HG02759 (cell line): ENCODE data around the gene ZNF562.

Source experiments
- ATAC-seq: cut with Tn5 transposase; IDR thresholded peaks from one replicate; pipeline ENCODE4 v1.9.1; 2021; ENCODE audit warnings: mild to moderate bottlenecking, moderate library complexity; ENCODE audit not compliant: unreplicated experiment

ZNF562 gene

DNA sequence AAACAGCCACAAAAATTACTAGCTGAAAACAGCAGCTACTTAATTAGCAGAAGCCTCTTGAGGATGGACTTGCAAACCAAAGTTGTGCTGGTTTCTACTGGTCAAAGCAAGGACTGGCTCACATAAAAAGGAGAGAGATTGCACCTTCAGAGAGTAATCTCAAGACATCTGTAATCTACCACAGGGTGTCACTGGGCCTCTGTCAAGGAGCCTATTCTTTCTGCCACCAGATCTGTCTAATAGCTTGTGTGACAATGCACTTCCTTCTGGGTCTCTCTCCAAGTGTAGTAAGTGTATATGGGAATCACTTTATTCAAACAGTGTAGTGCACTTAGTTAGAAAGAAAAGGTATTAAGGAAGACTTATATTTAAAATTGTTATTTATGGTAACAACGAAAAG is 29.4 kb downstream of the ZNF562 start:
- ATAC-seq: no peak

DNA sequence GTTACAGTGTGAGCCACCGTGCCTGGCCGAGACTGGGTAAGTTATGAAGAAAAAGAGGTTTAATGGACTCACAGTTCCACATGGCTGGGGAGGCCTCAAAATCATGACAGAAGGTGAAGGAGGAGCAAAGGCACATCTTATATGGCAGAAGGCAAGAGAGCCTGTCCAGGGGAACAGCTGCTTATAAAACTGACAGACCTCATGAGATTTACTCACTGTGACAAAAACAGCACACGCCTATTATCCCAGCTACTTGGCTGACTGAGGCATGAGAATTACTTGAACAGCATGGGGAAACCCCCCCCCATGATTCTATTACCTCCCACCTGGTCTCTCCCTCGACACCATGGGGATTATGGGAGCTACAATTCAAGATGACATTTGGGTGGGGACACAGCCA is 30.4 kb downstream of the ZNF562 start:
- no peak for ATAC-seq

DNA sequence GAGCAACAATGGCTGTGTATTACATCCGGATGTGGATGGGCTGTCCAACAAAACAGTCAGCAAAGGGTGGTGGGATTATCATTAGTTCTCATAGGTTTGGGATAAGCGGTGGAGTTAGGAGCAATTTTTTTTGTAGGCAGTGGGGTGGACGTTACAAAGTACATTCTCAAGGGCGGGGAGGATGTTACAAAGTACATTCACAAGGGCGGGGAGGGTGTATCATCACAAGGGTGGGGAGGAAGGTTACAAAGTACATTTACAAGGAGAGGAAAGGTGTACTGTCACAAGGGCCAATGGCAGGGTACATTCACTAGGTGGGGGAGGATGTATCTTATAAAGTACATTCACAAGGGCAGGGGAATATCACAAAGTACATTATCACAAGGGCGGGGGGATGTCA is 33.1 kb downstream of the ZNF562 start:
- no peak for ATAC-seq

DNA sequence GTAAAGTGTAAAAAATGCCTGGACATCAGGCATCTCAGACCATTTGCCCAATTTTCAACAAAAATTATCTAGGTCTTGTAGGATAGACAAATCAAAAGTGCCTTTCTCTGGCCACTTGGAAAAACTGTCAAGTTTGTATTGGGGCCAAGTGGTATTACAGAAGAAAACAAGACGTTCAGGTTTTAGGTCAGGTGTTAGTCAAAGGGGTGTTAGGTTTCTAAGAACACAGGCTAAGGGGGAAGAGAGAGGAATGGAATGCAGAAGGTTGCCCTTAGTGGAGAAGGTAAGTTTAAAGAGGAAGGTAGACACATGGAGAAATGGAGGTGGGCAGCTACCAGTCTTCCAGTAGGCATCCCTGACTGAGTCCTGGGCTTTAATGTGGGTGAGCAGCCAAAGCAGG is 33.9 kb downstream of the ZNF562 start:
- ATAC-seq: no peak

DNA sequence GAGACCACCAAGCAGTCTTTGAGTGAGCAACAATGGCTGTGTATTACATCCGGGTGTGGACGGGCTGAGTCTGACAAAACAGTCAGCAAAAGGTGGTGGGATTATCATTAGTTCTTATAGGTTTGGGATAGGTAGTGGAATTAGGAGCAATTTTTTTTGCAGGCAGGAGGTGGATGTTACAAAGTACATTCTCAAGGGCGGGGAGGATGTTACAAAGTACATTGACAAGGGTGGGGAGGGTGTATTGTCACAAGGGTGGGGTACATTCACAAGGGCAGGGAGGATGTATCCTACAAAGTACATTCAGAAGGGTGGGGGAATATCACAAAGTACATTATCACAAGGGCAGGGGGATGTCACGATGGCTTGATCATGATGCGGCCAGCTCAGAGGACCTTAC is 38.9 kb downstream of the ZNF562 start:
- no peak for ATAC-seq

DNA sequence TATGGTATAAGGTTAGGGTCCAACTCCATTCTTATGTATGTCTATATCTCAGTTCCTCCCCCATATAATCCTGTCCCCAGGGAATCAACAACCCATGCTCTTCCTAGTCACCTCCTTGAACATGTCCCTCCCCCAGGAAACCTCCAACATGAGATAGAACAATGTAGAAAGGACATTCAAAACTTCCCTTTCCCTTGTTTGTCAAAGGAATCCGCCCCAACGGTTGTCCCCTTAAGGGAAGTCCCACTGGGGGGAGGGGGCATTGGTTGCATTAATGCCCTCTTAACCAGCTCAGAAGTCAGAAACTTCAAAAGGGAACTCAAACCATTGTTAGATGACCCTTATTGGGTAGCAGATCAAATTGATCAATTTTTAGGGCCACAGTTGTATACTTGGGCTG is 47.0 kb downstream of the ZNF562 start:
- ATAC-seq: no peak

DNA sequence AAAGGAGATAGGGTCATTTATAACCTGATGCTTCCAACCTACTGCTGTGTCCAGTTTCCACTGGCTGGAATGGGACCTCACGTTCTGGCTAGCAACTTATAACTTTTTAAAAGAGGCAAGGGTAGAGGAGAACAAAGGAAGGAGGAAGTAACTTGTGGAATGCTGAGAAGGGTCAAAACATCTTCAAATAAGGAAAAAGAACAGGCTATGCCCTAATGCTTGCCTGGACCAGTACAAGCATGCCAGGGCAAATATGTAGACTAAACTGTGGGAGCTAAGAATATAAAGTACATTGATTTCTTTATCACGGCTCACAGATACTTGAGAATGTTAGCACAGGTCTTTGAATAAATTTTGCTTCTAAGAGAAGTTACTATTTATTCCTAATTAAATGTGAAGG is 52.4 kb downstream of the ZNF562 start:
- ATAC-seq: no peak

DNA sequence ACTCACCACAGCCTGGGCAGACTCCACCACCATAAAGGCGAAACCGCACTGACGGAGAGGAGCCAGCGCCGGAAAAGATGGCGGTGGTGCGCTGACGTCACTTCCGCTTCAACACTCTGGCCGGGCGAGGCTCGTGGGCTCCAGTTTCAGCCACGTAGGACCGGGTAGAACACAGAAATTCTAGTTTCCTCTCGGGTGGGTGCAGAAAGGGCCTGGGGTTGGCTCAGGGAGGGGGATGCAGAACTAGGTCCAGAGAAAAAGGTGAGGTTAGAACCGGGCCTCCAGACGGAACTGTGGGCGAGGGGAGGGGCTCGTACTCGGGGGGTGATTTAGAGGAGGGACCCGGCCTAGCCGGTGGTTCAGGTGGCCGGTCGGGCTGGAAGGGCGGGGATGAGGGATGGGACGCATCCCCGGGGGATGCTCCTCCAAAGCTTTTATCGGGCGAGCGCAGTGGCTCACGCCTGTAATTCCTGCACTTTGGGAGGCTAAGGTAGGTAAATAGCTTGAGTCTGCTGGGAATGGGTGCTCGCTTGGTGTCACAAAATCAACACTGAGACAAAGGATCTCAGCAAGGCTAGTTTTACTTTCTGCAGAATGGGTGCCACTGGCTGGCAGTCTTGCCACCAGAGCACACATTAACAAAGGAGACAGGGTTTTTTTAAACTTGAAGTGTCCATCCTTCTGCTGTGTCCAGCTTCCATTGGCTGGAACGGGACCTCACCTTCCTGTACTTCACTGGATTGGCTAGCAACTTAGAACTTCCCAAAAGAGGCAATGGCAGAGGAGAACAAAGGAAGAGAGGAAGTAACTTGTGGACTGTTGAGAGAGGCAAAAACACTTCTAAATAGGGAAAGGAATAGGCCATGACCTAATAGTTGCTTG is 53.5 kb downstream of the ZNF562 start, which contains the start of gene ZNF561:
TSS of gene ZNF561 (minus strand) at position 77 of the 882 bp plus-strand sequence. CDS start 1,776 bp downstream, outside the sequence.
- ATAC-seq: peak; percentile 87

DNA sequence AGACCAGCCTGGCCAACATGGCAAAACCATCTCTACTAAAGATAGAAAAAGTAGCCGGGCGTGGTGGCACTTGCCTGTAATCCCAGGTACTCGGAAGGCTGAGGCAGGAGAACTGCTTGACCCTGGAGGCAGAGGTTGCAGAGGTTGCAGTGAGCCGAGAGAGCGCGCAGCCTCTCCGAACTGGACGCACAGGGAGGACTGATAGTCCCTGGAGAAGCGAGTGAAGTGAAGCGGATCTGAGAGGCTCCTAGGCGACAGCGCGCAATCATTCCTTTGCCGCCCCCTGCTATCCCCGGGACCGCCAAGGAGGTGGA is 54.1 kb downstream of the ZNF562 start:
- peak; percentile 30 for ATAC-seq

DNA sequence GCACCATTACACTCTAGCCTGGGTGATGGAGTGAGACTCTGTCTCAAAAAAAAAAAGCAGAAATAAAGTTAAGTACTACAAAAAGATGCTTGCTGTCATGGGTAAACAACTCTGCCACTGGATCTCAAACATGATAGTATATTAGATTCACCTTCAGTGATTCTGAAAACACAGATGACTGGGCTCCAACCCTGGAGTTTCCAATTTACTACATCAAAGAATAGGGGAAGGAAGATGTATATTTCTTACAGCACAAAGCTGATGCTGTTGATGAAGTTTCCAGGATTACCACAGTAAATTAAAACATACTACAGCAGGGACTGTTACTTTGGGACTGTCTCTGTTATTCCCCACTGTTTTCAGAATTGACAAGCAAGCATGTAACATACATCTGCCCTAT is 59.1 kb downstream of the ZNF562 start:
- ATAC-seq: no peak

DNA sequence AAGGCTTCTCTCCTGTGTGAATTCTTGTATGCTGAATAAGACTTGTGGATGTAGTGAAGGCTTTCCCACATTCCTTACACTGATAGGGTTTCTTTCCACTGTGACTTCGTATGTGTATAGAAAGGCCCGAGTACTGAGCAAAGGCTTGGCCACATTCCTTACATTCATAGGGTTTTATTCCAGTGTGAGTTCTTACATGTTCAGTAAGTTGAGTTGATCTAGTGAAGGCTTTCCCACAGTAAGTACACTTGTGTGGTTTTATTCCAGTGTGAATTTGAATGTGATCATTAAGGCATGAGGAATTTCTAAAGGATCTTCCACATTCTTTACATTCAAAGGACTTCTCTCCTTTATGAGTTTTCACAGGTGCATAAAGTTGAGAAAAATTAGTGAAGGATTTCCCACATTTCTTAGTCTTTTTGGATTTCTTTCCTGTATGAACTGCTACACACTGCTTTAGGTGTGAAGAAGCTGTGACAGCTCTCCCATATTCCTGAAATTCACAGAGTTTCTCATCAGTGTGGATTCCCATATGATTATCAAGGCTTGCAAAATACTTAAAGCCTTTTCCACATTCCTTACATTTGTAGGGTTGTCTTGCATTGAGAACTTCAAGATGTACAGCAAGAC is 64.3 kb downstream of the ZNF562 start:
- no peak for ATAC-seq

DNA sequence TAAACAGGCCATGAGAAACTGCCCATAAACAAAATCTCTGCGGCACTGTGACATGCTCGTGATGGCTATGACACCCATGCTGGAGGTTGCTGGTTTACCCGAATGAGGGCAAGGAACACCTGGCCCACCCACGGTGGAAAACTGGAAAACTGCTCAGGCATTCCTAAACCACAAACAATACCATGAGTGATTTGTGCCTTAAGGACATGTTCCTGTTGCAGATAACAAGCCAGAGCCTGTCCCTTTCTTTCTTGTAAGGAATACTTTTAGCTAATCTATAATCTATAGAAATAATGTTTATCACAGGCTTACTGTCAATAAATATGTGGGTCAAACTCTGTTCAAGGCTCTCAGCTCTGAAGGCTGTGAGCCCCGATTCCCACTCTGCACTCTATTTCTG is 66.0 kb downstream of the ZNF562 start:
- ATAC-seq: no peak

DNA sequence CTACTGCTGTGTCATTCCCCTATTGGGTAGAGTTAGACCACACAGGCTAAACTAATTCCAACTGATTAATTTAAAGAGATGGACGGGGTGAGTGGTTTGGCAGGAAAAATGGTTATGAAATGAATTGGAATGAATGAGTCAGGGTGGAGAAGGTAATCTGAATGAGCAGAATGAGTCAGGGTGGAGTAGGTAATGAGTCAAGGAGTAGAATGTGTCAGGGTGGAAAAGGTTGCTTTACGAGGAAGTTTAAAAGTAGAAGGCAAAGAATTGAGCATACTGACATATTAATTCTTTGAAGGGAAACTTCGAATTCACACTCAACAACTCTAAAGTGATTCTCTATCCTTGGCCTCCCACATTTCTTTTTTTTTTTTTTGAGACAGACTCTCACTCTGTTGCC is 77.9 kb downstream of the ZNF562 start:
- ATAC-seq: no peak
